NCI-H2029 treated with DMSO at 0.1 percent for 48 hours (cell line): ENCODE results near the gene LRRC1.

Experiments
- DNase-seq: peaks from one replicate; lab custom pipeline; 2025; lab: John Stamatoyannopoulos, UW

The LRRC1 gene

DNA sequence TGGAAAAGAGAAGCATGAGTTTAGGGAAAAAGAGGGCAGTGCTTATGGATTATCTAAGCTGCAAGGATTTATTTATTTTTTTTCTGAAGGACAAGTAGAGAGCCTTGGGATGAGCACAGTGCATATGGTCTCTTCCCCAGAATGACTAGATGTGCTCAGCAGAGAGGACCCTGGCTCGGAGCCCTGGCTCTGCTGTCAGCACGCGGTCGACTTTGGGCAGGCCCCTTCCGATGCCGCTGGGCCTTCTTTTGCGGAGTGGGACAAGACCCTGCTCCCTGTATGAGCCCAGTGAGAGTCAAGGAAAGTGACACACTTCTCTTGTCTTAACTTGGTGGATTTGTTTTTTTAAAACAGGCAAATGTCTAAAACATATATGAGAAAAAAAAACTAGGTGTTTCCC lies 51.4 kb downstream of the LRRC1 start:
- DNase-seq = no peak

DNA sequence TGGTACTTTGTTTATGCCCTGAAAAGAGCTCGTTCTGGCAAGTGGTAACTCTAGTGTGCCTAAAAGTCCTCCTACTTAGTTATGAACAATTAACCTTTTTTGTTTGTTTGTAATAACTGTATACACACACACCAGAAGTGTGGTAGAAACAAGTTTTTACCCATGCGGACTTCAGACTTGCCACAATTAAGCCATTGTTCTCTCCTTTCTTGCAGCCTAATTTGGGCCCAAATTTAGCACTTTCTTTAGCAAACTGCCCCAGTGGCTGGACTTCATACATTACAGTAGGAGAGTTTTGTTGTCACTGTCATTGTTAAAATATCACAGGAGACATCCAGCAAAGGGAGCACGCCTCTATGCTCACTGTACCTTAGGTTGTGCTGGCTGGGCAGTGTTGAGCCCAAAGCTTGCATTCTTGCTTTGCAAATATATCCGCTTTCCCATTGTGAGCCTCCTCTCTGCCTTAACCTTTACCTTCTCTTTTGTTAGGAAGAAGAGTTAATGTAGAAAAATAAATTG lies 53.0 kb downstream of the LRRC1 start:
- DNase-seq = no peak

DNA sequence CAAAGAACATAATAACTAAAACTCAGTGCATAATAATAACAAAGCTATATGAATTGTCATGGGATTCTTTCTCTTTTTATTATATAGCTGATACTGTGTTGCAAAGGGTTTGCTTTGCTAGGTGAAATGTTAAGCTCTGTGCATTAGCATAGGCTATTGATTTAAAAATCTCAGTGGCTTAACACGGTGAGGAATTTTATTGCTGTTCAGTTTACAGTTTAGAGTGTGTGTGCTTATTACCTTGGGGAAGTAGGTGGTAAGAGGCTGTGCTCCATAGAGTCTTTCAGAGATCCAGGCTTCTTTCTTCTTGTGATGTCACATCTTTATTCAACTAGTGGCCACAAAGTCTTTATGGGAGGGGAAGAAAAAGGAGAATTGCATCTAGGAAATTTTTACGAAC lies 55.7 kb downstream of the LRRC1 start:
- DNase-seq = no peak

DNA sequence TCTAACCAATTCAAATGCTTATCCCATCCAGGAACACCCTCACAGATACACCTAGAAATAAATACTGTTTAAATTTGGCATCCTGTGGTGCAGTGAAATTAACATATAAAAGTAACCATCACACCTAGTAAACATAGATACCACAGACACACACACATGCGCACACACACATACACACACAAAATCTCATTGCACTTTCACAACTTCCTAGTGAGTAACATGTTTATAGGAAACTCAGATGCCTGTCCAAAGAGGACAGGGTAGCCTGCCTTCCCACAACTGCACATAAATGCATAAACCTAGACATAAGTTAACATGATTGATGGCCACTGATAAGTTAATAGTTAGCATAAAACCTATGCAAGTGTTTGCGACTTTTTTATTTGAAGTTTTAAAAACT lies 56.8 kb downstream of the LRRC1 start:
- DNase-seq = no peak

DNA sequence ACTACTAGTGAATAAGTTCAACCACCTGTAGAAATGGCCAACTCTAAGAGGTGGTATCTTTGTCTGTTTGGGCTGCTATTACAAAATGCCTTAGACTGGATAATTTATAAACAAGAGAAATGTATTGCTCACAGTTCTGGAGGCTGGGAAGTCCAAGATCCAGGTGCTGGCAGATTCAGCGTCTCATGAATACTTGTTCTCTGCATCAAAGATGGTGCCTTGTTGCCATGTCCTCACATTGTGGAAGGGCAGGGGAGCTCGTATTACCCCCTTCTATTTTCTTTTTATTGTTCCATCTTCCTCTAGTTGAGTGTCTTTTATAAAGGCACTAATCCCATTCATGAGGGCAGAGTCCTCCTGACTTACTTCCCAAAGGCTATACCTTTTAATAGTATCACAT lies 58.0 kb downstream of the LRRC1 start:
- DNase-seq = no peak

DNA sequence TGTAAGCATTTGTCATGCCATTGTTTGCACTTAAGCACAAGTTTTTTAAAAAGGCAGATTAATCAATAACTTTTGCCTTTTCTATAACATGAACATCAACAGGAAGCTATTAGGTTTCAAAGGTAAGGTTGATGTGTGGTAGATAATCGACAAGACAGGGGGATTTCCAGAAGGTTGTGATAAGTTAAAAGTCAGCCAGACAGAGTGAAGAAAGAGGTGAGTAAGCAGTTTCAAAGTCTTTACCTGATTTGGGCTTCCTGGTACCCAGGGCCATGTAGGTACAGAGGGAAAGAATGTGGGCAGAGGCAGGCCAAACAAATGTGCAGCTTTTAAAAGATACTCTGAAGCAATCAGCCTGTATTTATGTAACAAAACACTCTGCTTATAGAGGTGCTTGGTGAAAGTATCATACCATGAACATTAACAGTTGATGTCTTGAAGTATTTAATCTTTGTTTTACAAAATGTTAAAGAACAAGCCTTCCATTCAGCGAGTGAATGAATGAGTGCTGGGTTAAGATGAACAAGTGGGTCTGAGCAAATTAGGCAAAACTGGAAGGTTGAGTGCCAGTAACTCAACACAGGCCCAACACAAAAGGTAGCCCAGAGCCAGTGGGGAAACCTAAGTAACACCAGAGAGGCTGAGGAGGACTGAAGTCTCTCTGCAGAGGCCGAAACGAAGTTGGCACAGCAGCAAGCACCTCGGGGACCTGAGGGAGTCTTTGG lies 60.2 kb downstream of the LRRC1 start:
- DNase-seq = no peak

GRCh38 chr6:53855940-53856339 lies 61.1 kb downstream of the LRRC1 start:
- DNase-seq = no peak

DNA sequence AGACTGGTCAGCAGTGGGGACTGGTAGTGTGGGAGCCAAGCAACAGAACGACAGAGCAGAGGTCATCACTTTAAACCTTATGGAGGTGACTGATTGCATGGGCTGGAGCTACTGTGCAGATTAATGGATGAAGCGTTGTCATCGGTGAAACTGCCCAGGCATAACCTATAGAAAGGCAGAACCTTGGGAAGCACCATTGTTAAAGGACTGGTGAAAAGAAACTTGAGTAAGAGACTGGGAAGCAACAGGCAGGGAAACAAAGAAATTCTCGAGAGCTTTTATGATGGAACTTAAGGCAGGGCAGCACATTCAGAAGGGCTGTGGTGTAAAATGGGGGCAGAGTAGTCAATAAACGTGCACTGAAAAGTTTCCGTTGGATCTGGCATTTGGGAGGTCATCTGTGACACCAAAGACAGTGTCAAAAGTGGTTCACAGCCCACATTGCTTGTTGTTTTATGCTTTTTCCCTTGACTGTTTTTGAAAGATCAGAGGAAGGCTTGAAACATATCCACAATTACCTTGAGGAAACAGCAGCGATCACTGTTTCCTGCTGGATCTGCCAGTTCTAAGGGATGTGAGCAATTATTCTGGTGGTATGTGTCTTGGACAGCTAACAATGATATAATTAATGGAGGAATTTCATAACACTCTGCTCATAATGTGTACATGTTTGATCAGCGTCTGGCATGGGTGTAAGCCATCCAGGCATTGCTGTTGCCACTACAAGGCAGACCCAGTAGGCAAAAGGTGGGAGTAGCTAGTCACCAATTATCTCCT lies 62.7 kb downstream of the LRRC1 start:
- DNase-seq = no peak

GRCh38 chr6:53858196-53858595 lies 63.4 kb downstream of the LRRC1 start:
- no peak for DNase-seq

DNA sequence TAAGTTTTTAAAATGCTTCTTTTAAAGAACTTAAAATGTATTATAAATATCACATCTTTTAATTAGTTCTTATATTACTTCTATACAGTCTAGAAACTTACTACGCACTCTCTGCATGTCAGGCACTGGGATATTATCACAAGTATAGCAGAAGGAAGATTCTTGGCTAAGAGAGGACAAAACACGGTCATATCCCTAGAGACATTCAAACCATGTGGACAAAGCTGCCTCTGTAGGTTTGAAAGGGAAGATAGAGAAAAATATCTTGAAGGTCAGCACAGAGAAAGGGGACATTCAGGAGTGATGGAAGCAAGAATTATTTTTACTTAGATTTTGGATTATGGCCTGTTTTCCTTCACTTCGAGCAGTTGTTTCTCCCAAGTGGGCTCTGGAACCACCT lies 64.1 kb downstream of the LRRC1 start:
- DNase-seq = no peak

DNA sequence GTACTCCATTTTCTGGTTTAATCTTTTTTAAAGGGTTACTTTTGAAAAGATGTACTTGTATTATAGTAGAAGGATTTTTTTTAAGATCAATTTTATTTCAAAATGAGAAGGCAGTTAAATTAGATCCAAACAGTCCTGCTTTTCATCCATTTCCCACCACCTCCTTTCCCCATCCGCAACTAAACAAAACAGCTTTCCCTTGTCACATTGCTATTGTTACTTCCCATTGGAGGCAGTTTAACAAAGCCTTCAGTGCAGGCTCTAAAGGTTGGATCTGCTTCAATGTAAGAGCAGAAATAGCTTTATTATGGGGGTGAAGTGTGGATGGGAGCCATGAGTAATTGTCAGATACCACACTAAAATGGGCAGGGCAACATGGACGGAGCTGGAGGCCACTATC lies 65.7 kb downstream of the LRRC1 start:
- DNase-seq = no peak

GRCh38 chr6:53861518-53861917 lies 66.7 kb downstream of the LRRC1 start:
- no peak for DNase-seq

DNA sequence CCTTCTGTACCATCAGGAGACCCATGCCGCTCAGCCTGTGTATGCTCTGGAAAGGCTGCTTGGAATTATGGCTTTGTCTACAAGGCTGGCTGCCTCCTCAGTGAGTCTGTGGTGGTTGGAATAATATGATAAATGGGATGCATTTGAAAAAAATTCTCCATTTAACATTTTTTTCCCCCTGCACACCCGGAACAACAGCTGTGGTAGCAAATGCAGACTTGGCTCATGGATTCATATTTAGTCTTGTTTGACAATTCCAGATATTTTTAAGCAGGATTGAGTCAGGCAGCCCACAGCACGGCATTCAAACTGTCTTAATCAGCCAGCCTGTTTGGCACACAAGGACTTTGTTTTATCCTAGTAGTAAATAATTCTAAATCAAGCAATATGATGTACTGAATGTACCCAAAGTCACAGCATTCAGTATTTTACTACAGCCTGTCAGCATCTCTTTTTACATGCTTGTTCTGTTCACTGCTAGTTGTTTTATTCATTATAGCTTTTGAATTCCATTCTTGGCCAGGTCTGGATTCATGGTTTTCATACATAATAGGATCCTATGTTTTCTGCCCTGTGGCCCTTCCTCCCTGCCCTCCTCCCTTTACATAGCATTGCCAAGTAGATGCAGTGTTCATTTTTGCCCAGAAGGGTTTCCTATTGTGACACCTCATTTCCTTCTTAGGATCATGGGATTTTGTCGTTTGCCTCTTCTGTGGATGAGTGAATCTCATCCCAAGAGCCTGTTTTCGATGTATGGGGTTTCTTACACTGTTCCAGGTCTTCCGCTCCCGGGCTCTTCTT lies 68.1 kb downstream of the LRRC1 start:
- no peak for DNase-seq

GRCh38 chr6:53864781-53865180 lies 70.0 kb downstream of the LRRC1 start:
- no peak for DNase-seq

GRCh38 chr6:53866226-53866625 lies 71.4 kb downstream of the LRRC1 start:
- DNase-seq = no peak

DNA sequence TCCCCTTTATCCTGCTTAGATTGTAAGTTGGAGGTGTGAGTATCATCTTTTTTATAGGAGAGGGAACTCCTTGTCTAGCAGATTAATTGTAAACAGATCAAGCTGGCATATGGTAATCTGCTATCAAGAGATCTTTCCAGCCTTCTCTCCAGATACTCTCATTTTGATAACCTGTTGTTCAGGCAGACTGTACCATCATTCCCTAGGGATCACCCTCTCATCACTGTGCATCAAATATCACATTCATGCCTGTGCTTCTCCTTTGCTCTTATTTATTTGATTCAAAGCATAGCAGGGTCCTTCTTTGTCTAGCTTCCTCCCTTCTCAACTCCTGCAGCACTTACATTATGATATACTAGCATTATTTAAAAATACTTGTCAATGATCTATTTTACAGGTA lies 73.8 kb downstream of the LRRC1 start:
- no peak for DNase-seq

GRCh38 chr6:53869964-53870363 lies 75.2 kb downstream of the LRRC1 start:
- DNase-seq = no peak

GRCh38 chr6:53873922-53874321 lies 79.1 kb downstream of the LRRC1 start:
- no peak for DNase-seq

DNA sequence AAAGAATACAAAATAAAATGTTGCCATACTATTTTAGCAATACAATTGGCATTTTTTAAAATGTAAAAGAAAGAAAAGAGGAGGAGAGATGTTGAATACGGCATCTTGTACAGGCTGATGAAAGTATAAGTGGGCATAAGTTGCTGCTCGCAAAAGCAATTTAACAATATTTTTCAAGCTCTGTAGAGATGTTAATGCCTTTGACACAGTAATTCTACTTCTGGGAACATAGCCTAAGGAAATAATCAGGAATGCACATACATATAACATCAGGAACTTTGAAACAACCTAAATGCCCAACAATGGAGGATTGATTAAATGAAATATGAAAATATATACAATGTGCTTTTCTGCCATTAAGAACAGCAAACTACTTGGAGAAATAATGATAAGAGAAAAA lies 80.2 kb downstream of the LRRC1 start:
- no peak for DNase-seq

DNA sequence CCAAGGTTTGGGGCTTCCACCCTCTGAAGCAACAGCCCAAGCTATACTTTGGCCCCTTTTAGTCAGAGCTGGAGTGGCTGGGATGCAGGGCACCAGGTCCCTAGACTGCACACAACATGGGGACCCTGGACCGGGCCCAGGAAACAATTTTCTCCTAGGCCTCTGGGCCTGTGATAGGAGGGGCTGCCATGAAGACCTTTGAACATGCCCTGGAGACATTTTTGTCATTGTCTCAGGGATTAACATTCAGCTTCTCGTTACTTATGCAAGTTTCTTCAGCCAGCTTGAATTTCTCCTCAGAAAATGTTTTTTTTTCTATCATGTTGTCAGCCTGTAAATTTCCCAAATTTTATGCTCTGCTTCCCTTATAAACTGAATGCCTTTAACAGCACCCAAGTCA lies 82.3 kb downstream of the LRRC1 start:
- DNase-seq = no peak

DNA sequence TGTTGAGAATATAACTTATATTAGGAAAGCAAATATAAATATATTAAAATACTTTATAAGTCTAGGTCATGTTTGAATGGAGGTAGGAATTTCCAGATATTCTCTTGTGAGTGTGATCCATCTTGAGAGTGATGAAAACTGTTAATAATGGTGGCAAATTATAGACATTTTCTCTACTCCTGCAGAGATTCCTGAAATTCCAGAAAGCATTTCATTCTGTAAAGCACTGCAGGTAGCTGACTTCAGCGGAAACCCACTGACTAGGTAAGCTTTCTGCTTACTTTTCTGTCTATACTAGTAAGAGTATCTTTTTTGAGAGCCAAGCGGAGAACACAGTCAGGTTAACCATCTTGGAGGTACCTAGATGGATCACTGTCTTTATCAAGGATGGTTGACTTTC lies 84.0 kb downstream of the LRRC1 start:
- DNase-seq = no peak

- no peak for DNase-seq
Measured at GRCh38 chr6:53879608-53880007, 84.8 kb downstream of the LRRC1 start.

- DNase-seq = no peak
Measured at GRCh38 chr6:53887316-53887715, 92.5 kb downstream of the LRRC1 start.
